Astrocyte (in vitro differentiated cells and primary cell): Measurements from ENCODE around the gene CHAF1A. TPM values are rescaled to one million over a fixed set of nuclear protein-coding genes. Genes with fewer than 3 reads are reported as not detected.

Experiments
- DNase-seq: peaks from one replicate; pipeline ENCODE4 v3.0.0-alpha.2; 2010; ENCODE audit warnings: low read depth
- FAIRE-seq: peaks from 2 replicates; lab custom pipeline; 2011; peaks lifted over from hg19 to GRCh38; lab: Jason Lieb, UNC
- H2AFZ ChIP-seq: 2 replicates; pipeline ENCODE4 v1.6.0; 2012; ENCODE audit warnings: low read depth, low read length, inconsistent platforms
- H3K27ac ChIP-seq: 2 replicates; pipeline ENCODE4 v1.5.1; 2011; ENCODE audit warnings: low read depth, low read length, inconsistent platforms
- H3K27me3 ChIP-seq: 2 replicates; pipeline ENCODE4 v1.6.0; 2011; ENCODE audit warnings: low read length, inconsistent platforms; ENCODE audit not compliant: insufficient read depth
- H3K36me3 ChIP-seq: 2 replicates; pipeline ENCODE4 v1.5.1; 2011; ENCODE audit warnings: low read length, inconsistent platforms; ENCODE audit not compliant: insufficient read depth
- H3K4me1 ChIP-seq: 2 replicates; pipeline ENCODE4 v1.5.1; 2011; ENCODE audit warnings: low read length, inconsistent platforms; ENCODE audit not compliant: insufficient read depth
- H3K4me2 ChIP-seq: 2 replicates; pipeline ENCODE4 v1.6.0; 2012; ENCODE audit warnings: low read length, inconsistent platforms
- H3K4me3 ChIP-seq: 2 replicates; pipeline ENCODE4 v1.5.1; 2011; ENCODE audit warnings: low read depth, mild to moderate bottlenecking, low read length, inconsistent platforms; ENCODE audit not compliant: insufficient read depth
- H3K79me2 ChIP-seq: 2 replicates; pipeline ENCODE4 v1.6.0; 2012; ENCODE audit warnings: mild to moderate bottlenecking, low read length, inconsistent platforms; ENCODE audit not compliant: insufficient read depth
- H3K9ac ChIP-seq: 2 replicates; pipeline ENCODE4 v1.6.0; 2012; ENCODE audit warnings: mild to moderate bottlenecking, low read length, inconsistent platforms
- H3K9me3 ChIP-seq: 2 replicates; pipeline ENCODE4 v1.5.1; 2012; ENCODE audit warnings: low read depth, mild to moderate bottlenecking, low read length, inconsistent platforms; ENCODE audit not compliant: insufficient read depth
- H4K20me1 ChIP-seq: 2 replicates; pipeline ENCODE4 v1.6.0; 2012; ENCODE audit warnings: low read length, inconsistent platforms; ENCODE audit not compliant: insufficient read depth
- H3K27ac Mint-ChIP-seq: one replicate; pipeline ENCODE4 v1.8.0; 2021; ENCODE audit warnings: mild to moderate bottlenecking, mixed read lengths; ENCODE audit not compliant: unreplicated experiment
- H3K27me3 Mint-ChIP-seq: one replicate; pipeline ENCODE4 v1.8.0; 2021; ENCODE audit warnings: low read depth, mixed read lengths; ENCODE audit not compliant: unreplicated experiment
- H3K36me3 Mint-ChIP-seq: one replicate; pipeline ENCODE4 v1.8.0; 2021; ENCODE audit warnings: low read depth, mixed read lengths; ENCODE audit not compliant: unreplicated experiment
- H3K4me1 Mint-ChIP-seq: one replicate; pipeline ENCODE4 v1.8.0; 2021; ENCODE audit warnings: low read depth, mixed read lengths; ENCODE audit not compliant: unreplicated experiment
- H3K4me3 Mint-ChIP-seq: one replicate; pipeline ENCODE4 v1.8.0; 2021; ENCODE audit warnings: mild to moderate bottlenecking, moderate library complexity, mixed read lengths; ENCODE audit not compliant: unreplicated experiment
- H3K9me3 Mint-ChIP-seq: one replicate; pipeline ENCODE4 v1.8.0; 2021; ENCODE audit warnings: mild to moderate bottlenecking, mixed read lengths; ENCODE audit not compliant: unreplicated experiment
- EZH2 ChIP-seq: IDR thresholded peaks from 2 replicates; pipeline ENCODE4 v1.6.1; 2012; ENCODE audit warnings: mild to moderate bottlenecking, low read length, inconsistent platforms; ENCODE audit not compliant: insufficient read depth
- total RNA-seq: library from RNA; stranded (reverse); gene quantifications from 2 replicates; pipeline ENCODE4 v1.2.1, GENCODE V29; 2021
- TF ChIP-seq, protein P1 (sequence below): IDR thresholded peaks from 2 replicates; pipeline ENCODE4 v1.5.1; 2011; ENCODE audit warnings: low read depth, mild to moderate bottlenecking, inconsistent platforms, low read length, moderate library complexity; ENCODE audit not compliant: insufficient read depth

Gene CHAF1A
- total RNA-seq, 1 donor from 2014 or later, result 8.5 TPM

DNA sequence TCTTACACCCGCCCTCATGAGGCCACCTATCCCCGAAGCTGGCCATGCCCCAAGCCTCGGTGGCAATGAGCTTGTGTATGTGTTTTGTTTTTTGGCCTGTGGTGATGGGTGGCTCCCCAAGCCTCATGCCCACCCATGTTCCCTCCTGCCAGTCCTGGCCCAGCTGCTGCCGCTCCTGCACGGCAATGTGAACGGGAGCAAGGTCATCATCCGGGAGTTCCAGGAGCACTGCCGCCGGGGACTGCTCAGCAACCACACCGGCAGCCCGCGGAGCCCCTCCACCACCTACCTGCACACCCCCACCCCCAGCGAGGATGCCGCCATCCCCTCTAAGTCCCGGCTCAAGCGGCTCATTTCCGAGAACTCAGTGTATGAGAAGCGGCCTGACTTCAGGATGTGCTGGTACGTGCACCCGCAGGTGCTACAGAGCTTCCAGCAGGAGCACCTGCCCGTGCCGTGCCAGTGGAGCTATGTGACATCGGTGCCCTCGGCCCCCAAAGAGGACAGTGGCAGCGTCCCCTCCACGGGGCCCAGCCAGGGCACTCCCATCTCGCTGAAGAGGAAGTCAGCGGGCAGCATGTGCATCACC, 30.6 kb downstream of the CHAF1A start:
- TF ChIP-seq EZH2, result no peak
- TF ChIP-seq, protein P1, sequence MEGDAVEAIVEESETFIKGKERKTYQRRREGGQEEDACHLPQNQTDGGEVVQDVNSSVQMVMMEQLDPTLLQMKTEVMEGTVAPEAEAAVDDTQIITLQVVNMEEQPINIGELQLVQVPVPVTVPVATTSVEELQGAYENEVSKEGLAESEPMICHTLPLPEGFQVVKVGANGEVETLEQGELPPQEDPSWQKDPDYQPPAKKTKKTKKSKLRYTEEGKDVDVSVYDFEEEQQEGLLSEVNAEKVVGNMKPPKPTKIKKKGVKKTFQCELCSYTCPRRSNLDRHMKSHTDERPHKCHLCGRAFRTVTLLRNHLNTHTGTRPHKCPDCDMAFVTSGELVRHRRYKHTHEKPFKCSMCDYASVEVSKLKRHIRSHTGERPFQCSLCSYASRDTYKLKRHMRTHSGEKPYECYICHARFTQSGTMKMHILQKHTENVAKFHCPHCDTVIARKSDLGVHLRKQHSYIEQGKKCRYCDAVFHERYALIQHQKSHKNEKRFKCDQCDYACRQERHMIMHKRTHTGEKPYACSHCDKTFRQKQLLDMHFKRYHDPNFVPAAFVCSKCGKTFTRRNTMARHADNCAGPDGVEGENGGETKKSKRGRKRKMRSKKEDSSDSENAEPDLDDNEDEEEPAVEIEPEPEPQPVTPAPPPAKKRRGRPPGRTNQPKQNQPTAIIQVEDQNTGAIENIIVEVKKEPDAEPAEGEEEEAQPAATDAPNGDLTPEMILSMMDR, result no peak
- peaks cover 17% of the 10 kb centered on the region for H3K36me3 Mint-ChIP-seq
- FAIRE-seq, result no peak

DNA sequence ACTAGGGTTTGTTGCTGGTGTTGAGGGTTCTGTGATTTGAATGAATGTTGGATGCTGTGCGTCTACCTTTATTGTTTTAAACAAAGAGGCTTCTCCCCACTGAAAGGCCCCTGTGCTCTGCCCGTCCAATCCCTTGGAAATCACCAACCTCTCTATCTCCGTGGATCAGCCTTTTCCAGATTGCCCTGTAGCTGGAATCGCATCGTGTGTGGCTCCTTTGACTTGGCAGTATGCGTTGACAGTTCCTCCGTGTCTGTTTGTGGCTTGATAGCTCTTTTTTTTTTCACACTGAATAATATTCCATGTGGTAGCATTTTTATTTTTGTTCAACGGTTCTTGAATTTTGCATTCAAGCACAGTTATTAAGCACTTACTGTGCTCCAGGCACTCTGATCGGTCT, 32.0 kb downstream of the CHAF1A start:
- Histone ChIP-seq H3K79me2 (no peaks in the 10 kb centered on the region), H3K27me3 (no peaks in the 10 kb centered on the region), H3K27ac (no peak overlapping the region), H3K36me3 (peaks cover 11% of the 10 kb centered on the region), H2AFZ (no peak overlapping the region), H3K4me3 (no peak overlapping the region), H3K9me3 (no peaks in the 10 kb centered on the region), H4K20me1 (no peaks in the 10 kb centered on the region), H3K4me2 (no peak overlapping the region), H3K4me1 (no peaks in the 10 kb centered on the region), H3K9ac (no peak overlapping the region)
- H3K36me3 Mint-ChIP-seq, result peaks cover 17% of the 10 kb centered on the region
- no peaks in the 10 kb centered on the region for H3K9me3 Mint-ChIP-seq
- DNase-seq (no peak), FAIRE-seq (no peak)
- no peaks in the 10 kb centered on the region for H3K4me1 Mint-ChIP-seq
- no peak overlapping the region for H3K27ac Mint-ChIP-seq
- no peaks in the 10 kb centered on the region for H3K27me3 Mint-ChIP-seq
- no peak overlapping the region for H3K4me3 Mint-ChIP-seq
- TF ChIP-seq, protein P1, result no peak
- TF ChIP-seq EZH2, result no peak

More for the DNA sequence above, 30.6 kb downstream of the CHAF1A start:
- Histone ChIP-seq H2AFZ (no peak overlapping the region), H3K27me3 (no peaks in the 10 kb centered on the region), H3K4me2 (no peak overlapping the region), H3K27ac (no peak overlapping the region), H3K4me1 (no peaks in the 10 kb centered on the region), H4K20me1 (no peaks in the 10 kb centered on the region), H3K36me3 (peaks cover 11% of the 10 kb centered on the region), H3K9ac (no peak overlapping the region), H3K4me3 (no peak overlapping the region), H3K9me3 (no peaks in the 10 kb centered on the region), H3K79me2 (no peaks in the 10 kb centered on the region)
- no peaks in the 10 kb centered on the region for H3K4me1 Mint-ChIP-seq
- no peaks in the 10 kb centered on the region for H3K9me3 Mint-ChIP-seq
- no peaks in the 10 kb centered on the region for H3K27me3 Mint-ChIP-seq
- no peak overlapping the region for H3K27ac Mint-ChIP-seq
- no peak for DNase-seq
- no peak overlapping the region for H3K4me3 Mint-ChIP-seq

DNA sequence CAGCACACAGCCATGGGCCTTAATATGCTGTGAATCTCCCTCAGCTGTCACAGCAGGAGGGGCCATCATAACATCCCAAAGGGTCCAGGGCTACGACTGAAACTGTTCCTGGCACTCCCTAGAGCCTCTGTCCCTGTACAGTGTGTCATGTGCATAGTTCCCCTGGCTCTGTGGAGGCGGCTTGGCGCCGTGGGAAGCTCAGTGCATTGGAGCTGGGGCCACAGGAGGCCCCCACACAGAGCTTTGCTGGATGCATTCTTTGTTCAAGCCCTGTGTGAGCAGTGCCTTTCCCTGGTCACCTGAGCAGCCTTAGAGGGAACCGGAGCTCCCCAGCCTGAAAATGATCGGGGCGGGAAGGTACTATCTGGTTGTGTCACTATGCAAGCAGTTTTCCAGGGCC, 33.8 kb downstream of the CHAF1A start:
- Histone ChIP-seq H3K27me3 (no peaks in the 10 kb centered on the region), H3K27ac (no peak overlapping the region), H3K4me3 (no peak overlapping the region), H4K20me1 (no peaks in the 10 kb centered on the region), H2AFZ (no peak overlapping the region), H3K79me2 (no peaks in the 10 kb centered on the region), H3K36me3 (peaks cover 11% of the 10 kb centered on the region), H3K9me3 (no peaks in the 10 kb centered on the region), H3K9ac (no peak overlapping the region), H3K4me2 (no peak overlapping the region), H3K4me1 (no peaks in the 10 kb centered on the region)
- Mint-ChIP-seq H3K27me3 (no peaks in the 10 kb centered on the region), H3K4me3 (no peak overlapping the region), H3K36me3 (peaks cover 14% of the 10 kb centered on the region), H3K9me3 (no peaks in the 10 kb centered on the region), H3K4me1 (peaks cover 4% of the 10 kb centered on the region), H3K27ac (no peak overlapping the region)
- FAIRE-seq, result no peak
- DNase-seq, result no peak
- TF ChIP-seq, protein P1, result no peak
